HG03565 (cell line): ENCODE data around the gene BATF3.

Source experiments
- ATAC-seq: cut with Tn5 transposase; IDR thresholded peaks from one replicate; pipeline ENCODE4 v1.9.1; 2021; ENCODE audit warnings: mild to moderate bottlenecking, moderate library complexity; ENCODE audit not compliant: unreplicated experiment

Gene BATF3

GRCh38 chr1:212685429-212685828 lies 14.2 kb downstream of the BATF3 start:
- no peak for ATAC-seq

DNA sequence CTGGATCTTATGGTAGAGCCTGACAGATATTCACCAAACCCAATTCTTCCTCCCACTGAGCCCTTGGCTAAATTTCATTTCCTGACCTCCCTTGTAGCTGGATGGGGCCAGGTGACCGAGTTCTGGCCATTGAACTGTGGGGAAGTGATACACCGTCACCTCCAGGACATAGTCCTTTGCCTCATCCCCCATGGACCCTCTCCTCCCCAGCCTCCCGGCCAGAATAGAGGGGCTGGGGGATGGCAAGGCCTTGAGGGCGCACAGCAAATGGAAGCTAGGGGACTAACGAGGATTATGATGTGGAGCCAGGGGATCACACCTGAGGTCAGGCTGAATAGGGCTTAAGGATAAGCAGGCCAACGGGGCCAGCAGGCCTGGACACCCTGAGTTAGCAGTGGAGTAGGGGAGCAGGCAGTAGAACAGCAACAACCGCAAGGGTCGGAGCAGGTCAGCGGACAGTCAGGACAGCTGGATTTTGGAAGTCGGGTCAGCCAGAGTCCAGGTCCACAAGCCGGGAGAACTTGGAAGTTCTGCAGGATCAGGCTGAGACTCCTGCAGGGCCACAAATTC lies 15.0 kb downstream of the BATF3 start:
- no peak for ATAC-seq

DNA sequence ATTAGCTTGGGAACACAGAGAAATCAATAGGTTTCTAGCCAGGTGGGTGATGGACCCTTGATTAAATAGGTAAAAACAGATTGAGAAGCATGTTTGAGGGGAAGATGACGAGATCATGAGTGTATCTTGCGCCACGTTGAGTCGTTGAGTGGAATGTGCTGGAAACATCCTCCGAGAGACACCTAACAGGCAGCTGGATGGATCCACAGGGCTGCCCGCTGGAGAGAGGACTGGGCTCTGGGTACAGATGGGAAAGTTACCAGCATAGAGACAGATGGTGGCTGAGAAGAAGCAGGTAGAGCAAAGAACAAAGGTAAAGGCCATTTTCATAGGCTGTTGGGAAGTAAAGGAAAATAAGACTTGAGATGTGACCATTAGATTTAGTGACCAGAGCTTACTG lies 15.6 kb downstream of the BATF3 start:
- ATAC-seq, result no peak

GRCh38 chr1:212683357-212683722 lies 16.3 kb downstream of the BATF3 start:
- ATAC-seq, result peak; percentile 41

GRCh38 chr1:212680680-212681389 lies 18.8 kb downstream of the BATF3 start:
- ATAC-seq, result no peak

DNA sequence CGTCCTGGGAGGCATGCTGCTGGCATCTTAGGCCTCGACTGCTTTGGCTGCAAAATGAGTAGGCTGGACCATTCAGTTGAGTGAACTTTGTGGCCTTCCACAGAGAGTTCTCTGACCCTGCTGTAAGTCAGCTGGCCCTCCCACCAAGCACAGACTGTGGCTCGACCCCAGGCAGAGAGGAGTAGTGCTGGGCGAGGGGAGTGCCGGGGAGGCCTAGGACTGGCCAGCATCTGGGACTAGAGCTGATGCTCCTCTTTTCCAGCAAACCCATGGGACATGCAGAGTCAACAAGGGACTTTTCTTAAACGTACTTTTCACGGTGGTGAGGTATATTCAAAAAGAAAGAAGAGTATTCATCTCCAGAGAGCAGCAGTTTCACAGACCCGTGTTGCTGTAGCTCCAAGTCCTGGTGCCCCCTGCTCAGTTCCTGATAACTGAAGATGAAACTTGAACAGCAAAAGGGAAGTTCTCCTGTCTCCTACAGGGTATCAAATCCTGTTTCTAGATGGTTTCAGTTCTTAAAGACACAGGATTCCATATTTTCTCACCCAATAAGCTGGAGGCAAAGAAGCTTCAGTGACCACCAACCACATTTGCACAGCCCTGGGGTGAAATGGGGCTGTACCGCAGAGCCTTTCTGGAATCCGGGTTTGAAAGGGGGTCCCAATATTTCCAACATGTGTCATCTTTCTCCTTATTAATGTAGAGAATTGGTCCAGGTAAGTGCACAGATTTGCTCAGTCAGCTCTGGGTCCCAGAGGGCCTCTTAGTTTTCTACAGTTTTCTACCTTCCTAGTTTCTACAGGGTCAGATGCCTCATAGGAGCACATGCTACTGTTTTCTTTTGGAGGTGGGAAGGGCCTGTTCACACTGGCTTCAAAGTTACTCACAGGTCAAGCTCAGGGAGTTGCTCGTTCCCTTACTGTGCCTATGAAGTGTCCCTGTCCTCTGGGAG lies 20.9 kb downstream of the BATF3 start:
- peak; percentile 53 for ATAC-seq

- no peak for ATAC-seq
These were observed 22.1 kb downstream of the BATF3 start for GRCh38 chr1:212677573-212677972.

GRCh38 chr1:212677136-212677535 lies 22.5 kb downstream of the BATF3 start:
- no peak for ATAC-seq

DNA sequence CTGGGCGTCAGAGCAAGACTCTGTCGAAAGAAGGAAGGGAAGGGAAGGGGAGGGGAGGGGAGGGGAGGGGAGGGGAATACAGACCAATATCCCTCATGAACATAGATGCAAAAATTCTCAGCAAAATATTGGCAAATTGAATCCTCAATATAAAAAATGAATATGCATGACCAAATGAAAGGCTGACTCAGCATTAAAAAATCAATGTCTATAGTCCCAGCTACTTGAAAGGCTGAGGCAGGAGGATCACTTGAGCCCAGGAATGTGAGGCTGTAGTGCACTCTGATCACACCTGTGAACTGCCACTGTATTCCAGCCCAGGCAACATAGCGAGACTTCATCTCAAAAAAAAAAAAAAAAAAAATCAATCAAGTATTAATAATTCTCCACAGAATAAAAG lies 24.0 kb downstream of the BATF3 start:
- ATAC-seq, result no peak

- ATAC-seq, result no peak
These were observed 24.8 kb downstream of the BATF3 start for GRCh38 chr1:212674872-212675271.

DNA sequence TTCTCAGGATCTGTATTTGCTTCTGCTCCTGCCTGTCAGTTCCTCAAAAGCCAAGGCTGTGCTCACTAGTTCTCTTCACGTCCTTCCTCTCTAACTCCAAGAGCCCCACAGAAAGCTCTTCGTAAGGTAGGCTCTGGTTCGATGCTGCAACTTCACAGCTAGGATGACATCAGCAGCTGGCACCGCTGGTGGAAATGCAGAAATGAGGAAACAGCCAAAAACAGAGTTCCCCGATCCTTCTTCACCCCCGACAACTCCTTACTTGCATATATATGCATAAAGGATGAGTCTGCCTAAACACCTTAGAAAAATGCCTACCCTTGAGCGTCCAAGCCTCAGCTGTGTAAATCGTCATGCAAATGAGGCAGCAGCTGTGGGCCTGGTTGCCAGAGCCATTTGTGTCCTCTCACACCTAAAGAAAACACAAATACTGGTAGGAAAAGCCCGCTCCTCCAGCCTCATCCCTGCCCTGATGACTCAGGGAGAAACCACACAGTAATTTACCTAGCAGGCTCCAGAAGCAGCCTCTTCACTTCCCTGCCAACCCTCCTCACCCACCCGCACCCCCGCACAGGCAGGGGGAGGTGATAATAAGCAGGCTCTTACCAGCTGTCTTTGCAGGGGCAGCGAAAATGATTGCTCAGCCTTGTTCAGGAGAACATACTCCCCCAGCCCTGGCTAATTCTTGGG lies 28.2 kb downstream of the BATF3 start:
- ATAC-seq, result no peak

DNA sequence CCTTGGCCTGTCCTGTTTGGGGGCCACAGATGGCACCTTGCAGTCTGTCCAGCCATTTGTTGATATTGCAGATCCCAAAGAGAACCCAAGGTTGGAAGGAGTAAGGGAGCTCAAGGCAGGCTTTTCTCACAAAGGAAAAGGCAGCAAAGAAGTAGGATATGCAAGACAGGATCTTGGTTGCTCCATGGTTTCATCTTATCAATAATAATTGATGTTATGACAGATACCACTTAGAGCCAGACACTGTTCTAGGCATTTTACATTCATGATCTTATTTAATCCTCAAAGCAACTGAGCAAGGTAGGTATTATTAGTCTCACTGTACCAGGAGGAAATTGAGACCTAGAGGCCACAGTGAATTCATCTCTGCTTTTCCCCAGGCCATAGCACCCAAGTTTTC lies 28.8 kb downstream of the BATF3 start:
- ATAC-seq, result no peak

DNA sequence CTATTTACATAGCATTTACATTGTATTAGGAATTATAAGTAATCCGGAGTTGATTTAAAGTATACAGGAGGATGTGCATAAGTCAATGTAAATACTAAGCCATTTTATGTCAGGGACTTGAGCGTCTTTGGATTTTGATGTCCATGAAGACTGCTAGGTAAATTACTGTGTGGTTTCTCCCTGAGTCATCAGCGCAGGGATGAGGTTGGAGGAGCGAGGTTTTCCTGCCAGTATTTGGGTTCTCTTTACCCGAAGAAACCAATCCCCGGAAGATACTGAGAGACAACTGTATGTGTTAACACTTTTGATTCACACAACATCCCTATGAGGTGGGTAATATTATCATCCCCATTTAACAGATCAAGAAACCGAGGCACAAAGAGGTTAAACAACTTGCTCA lies 29.3 kb downstream of the BATF3 start:
- ATAC-seq, result no peak

GRCh38 chr1:212669600-212669999 lies 30.0 kb downstream of the BATF3 start:
- no peak for ATAC-seq

- no peak for ATAC-seq
These were observed 30.5 kb downstream of the BATF3 start for GRCh38 chr1:212669102-212669501.

DNA sequence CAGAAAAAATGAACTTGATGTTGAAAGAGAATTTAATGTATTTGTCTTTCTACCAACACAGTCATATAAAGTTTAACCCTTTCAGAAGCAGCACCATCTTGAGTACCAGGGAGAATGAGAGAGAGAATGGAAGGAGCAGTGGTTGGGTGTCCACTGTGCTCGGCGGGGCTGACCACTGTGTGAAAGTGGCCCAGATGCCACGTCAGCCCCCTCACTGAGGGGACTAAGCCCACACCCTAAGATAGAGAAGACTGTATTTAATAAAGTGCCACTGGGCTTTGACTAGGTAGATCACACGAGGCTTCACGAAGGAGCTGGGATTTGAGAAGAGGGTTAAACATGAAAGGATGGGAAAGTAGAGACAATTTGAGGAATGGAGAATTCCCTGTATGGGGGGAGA lies 31.2 kb downstream of the BATF3 start:
- ATAC-seq, result no peak

GRCh38 chr1:212667223-212668139 lies 32.2 kb downstream of the BATF3 start:
- ATAC-seq, result no peak

- ATAC-seq, result no peak
These were observed 33.4 kb downstream of the BATF3 start for GRCh38 chr1:212666116-212666775.

GRCh38 chr1:212665241-212666115 lies 34.2 kb downstream of the BATF3 start:
- peak; percentile 62 for ATAC-seq
